K562 (cell line): ENCODE data around the gene PLGRKT.

Source experiments
- ATF7 ChIP-seq: fragments of 450-650 bp; IDR thresholded peaks from 2 replicates; pipeline ENCODE4 v1.7.1; 2014; ENCODE audit warnings: mild to moderate bottlenecking, moderate library complexity
- CREB1 ChIP-seq, 2 experiments: sonication (generic) in 1 of 2; formaldehyde crosslinking in 1 of 2; IDR thresholded peaks; 2 replicates each; pipeline versions ENCODE4 v1.6.1 to v1.8.0; 2012 to 2022; ENCODE audit warnings: inconsistent platforms in 1 of 2, mild to moderate bottlenecking in 1 of 2, missing genetic modification reagents in 1 of 2, moderate library complexity in 1 of 2
- EZH2 ChIP-seq: IDR thresholded peaks from 2 replicates; pipeline ENCODE4 v1.6.1; 2012; ENCODE audit warnings: low read depth, mild to moderate bottlenecking, inconsistent platforms, low read length, borderline replicate concordance
- HLTF ChIP-seq: fragments of 450-650 bp; IDR thresholded peaks from 2 replicates; pipeline ENCODE4 v1.6.1; 2016
- MAFK ChIP-seq: IDR thresholded peaks from 2 replicates; pipeline ENCODE4 v1.6.1; 2011; ENCODE audit warnings: low read length, improper control_type of control experiment
- POLR2A ChIP-seq: fragments of 450-650 bp; conservative IDR thresholded peaks from 2 replicates; pipeline ENCODE4 v1.6.1; 2016
- PTRF ChIP-seq: fragments of 450-650 bp; IDR thresholded peaks from 2 replicates; pipeline ENCODE4 v1.6.1; 2016; ENCODE audit warnings: mild to moderate bottlenecking, missing genetic modification characterization, missing compliant biosample characterization
- SMARCC2 ChIP-seq: fragments of 450-650 bp; IDR thresholded peaks from 2 replicates; pipeline ENCODE4 v1.6.1; 2017; ENCODE audit warnings: antibody characterized with exemption, moderate library complexity, mild to moderate bottlenecking, low read depth
- ZNF24 ChIP-seq: fragments of 450-650 bp; IDR thresholded peaks from 2 replicates; pipeline ENCODE4 v1.6.1; 2016

- no peak for TF ChIP-seq ATF7
- TF ChIP-seq POLR2A = no peak
- no peak for TF ChIP-seq ZNF24
- no peak for TF ChIP-seq SMARCC2
- TF ChIP-seq PTRF (tag) = no peak
- TF ChIP-seq HLTF = no peak
- no peak for TF ChIP-seq EZH2
- TF ChIP-seq CREB1 (IDR thresholded peaks at IDR 0.05) = no peak
- no peak for TF ChIP-seq CREB1 (CRISPR knock-in tag; IDR thresholded peaks at IDR 0.05)
- TF ChIP-seq MAFK = no peak
These were observed 8.8 kb downstream of the PLGRKT start for GRCh38 chr9:5428794-5429528.
